HepG2 (cell line): Measurements from ENCODE around the gene RRP12. TPM values are rescaled to one million over a fixed set of nuclear protein-coding genes. Genes with fewer than 3 reads are reported as not detected.

ENCODE experiments used
- AGO1 ChIP-seq: fragments of 200-400 bp; formaldehyde crosslinking; IDR thresholded peaks from 2 replicates; pipeline ENCODE4 v1.6.1; 2017; ENCODE audit warnings: mild to moderate bottlenecking, low read depth, low read length, moderate library complexity; ENCODE audit not compliant: poor library complexity, severe bottlenecking
- ARID4A ChIP-seq: sonication (generic); formaldehyde crosslinking; IDR thresholded peaks from 2 replicates; pipeline ENCODE4 v1.5.0; 2020; ENCODE audit warnings: mild to moderate bottlenecking, missing genetic modification reagents, borderline replicate concordance
- ARID5B ChIP-seq: IDR thresholded peaks from 2 replicates; pipeline ENCODE4 v1.4.0; 2020; ENCODE audit warnings: mild to moderate bottlenecking, missing genetic modification reagents
- ERF ChIP-seq: IDR thresholded peaks from 2 replicates; pipeline ENCODE4 v1.6.1; 2018; ENCODE audit warnings: missing biosample characterization, missing genetic modification reagents
- FIP1L1 ChIP-seq: fragments of 200-400 bp; formaldehyde crosslinking; IDR thresholded peaks from 2 replicates; pipeline ENCODE4 v1.6.1; 2018; ENCODE audit warnings: low read depth, mild to moderate bottlenecking, low read length, moderate library complexity, borderline replicate concordance; ENCODE audit not compliant: insufficient read depth
- FOXJ3 ChIP-seq: sonication (generic); formaldehyde crosslinking; IDR thresholded peaks from 2 replicates; pipeline ENCODE4 v1.4.0; 2020; ENCODE audit warnings: missing genetic modification reagents, mild to moderate bottlenecking, borderline replicate concordance
- FOXP1 ChIP-seq, 2 experiments: fragments of 450-650 bp in 1 of 2; IDR thresholded peaks; 2 replicates each; pipeline ENCODE4 v1.6.1; 2017 to 2018; ENCODE audit warnings: antibody characterized with exemption in 1 of 2
- GATA4 ChIP-seq: sonication (generic); IDR thresholded peaks from 2 replicates; pipeline ENCODE4 v1.6.1; 2016; ENCODE audit warnings: antibody characterized with exemption, low read depth, borderline replicate concordance
- GATAD1 ChIP-seq: IDR thresholded peaks from 2 replicates; pipeline ENCODE4 v1.6.1; 2016; ENCODE audit warnings: missing genetic modification reagents, missing compliant biosample characterization
- HDAC2 ChIP-seq: sonication (generic); formaldehyde crosslinking; IDR thresholded peaks from 2 replicates; pipeline ENCODE4 v1.4.0; 2020; ENCODE audit warnings: missing genetic modification reagents
- KDM1A ChIP-seq: IDR thresholded peaks from 2 replicates; pipeline ENCODE4 v1.6.1; 2016; ENCODE audit warnings: missing compliant biosample characterization
- MYPOP ChIP-seq: sonication (generic); formaldehyde crosslinking; IDR thresholded peaks from 2 replicates; pipeline ENCODE4 v1.8.1; 2023; ENCODE audit warnings: mild to moderate bottlenecking, moderate library complexity, missing genetic modification reagents
- NR2F1 ChIP-seq, 2 experiments: fragments of 450-650 bp in 1 of 2; formaldehyde crosslinking in 1 of 2; IDR thresholded peaks; 2 replicates each; pipeline versions ENCODE4 v1.5.0 to v1.6.1; 2016 to 2020; ENCODE audit warnings: mild to moderate bottlenecking in 1 of 2, missing compliant biosample characterization in 1 of 2, missing genetic modification reagents in 1 of 2, moderate library complexity in 1 of 2
- RNF2 ChIP-seq: fragments of 450-650 bp; conservative IDR thresholded peaks from 2 replicates; pipeline ENCODE4 v1.6.1; 2016; ENCODE audit warnings: low read depth
- SP5 ChIP-seq: IDR thresholded peaks from 2 replicates; pipeline ENCODE4 v1.6.1; 2016; ENCODE audit warnings: low read depth, borderline replicate concordance
- ZC3H13 ChIP-seq: sonication (generic); formaldehyde crosslinking; IDR thresholded peaks from 2 replicates; pipeline ENCODE4 v1.8.1; 2023; ENCODE audit warnings: mild to moderate bottlenecking, missing genetic modification reagents, moderate library complexity
- ZFP82 ChIP-seq: sonication (generic); formaldehyde crosslinking; IDR thresholded peaks from 2 replicates; pipeline ENCODE4 v1.5.1; 2020; ENCODE audit warnings: mild to moderate bottlenecking, missing genetic modification reagents, borderline replicate concordance
- ZMYM2 ChIP-seq: sonication (generic); formaldehyde crosslinking; IDR thresholded peaks from 2 replicates; pipeline ENCODE4 v1.8.0; 2022; ENCODE audit warnings: mild to moderate bottlenecking, missing genetic modification reagents
- ZNF12 ChIP-seq: sonication (generic); formaldehyde crosslinking; IDR thresholded peaks from 2 replicates; pipeline ENCODE4 v1.5.0; 2020; ENCODE audit warnings: missing genetic modification reagents
- ZNF296 ChIP-seq: sonication (generic); formaldehyde crosslinking; conservative IDR thresholded peaks from 2 replicates; pipeline ENCODE4 v1.5.0; 2020; ENCODE audit warnings: mild to moderate bottlenecking, missing genetic modification reagents
- ZNF768 ChIP-seq: sonication (generic); formaldehyde crosslinking; IDR thresholded peaks from 2 replicates; pipeline ENCODE4 v1.4.0; 2020; ENCODE audit warnings: missing genetic modification reagents
- polyA plus RNA-seq, 8 experiments: library from polyadenylated mRNA; depleted of rRNA in 3 of 8; stranded (reverse) in 7 of 8; unstranded in 1 of 8; fragments of >200 nt; fragmentation: Illumina TruSeq in 4 of 8; extraction: Trizol in 4 of 8; gene quantifications; 2 replicates each; pipeline versions ENCODE4 v1.2.1 to v1.2.3, GENCODE V29; 2011 to 2016; ENCODE audit warnings: low read depth in 4 of 8, missing spikeins in 1 of 8, mixed read lengths in 1 of 8; ENCODE audit not compliant: insufficient read depth in 1 of 8
- total RNA-seq, 5 experiments: library from RNA; depleted of rRNA; stranded (reverse); fragments of >200 nt; fragmentation: Illumina TruSeq; extraction: Trizol; gene quantifications; 2 replicates each; pipeline ENCODE4 v1.2.3, GENCODE V29; 2016; ENCODE audit warnings: low read depth in 1 of 5

RRP12 gene
- total and polyA plus RNA-seq, 2 of the 13 experiments (the other 11 are each of a cell fraction or from before 2014, with no cell fraction given): 13.2 to 39.4 TPM

- TF ChIP-seq MYPOP (CRISPR knock-in tag) (peak; percentile 31; the same call in 1 of the 2 replicates), GATAD1 (CRISPR knock-in tag) (no peak), NR2F1 (CRISPR knock-in tag; IDR thresholded peaks at IDR 0.05) (peak; percentile 10 to 12; a peak in 2 of 4 replicates), ARID5B (CRISPR knock-in tag) (peak; percentile 54), GATA4 (no peak), KDM1A (CRISPR knock-in tag) (0 out of 2 replicates have a peak, but pooled peaks have one; percentile 53), ARID4A (CRISPR knock-in tag) (peak; percentile 26; the same call in 1 of the 2 replicates), AGO1 (no peak), ERF (CRISPR knock-in tag) (no peak), ZNF768 (CRISPR knock-in tag) (peak; percentile 32; the same call in 1 of the 2 replicates), FOXJ3 (peak; percentile 65; the same call in 1 of the 2 replicates), FOXP1 (IDR thresholded peaks at IDR 0.05) (no peak), FOXP1 (CRISPR knock-in tag; IDR thresholded peaks at IDR 0.05) (peak; percentile 9; the same call in 1 of the 2 replicates), RNF2 (no peak), FIP1L1 (no peak), ZNF12 (CRISPR knock-in tag) (peak; percentile 87), ZNF296 (CRISPR knock-in tag) (no peak), ZC3H13 (CRISPR knock-in tag) (no peak), ZMYM2 (no peak), SP5 (CRISPR knock-in tag) (no peak; the same call in 1 of the 2 replicates), ZFP82 (CRISPR knock-in tag) (no peak), HDAC2 (CRISPR knock-in tag) (peak; percentile 74)
Observed at GRCh38 chr10:97408496-97408992, 7.4 kb upstream of the RRP12 start (continued).
